ENCODE results near the gene EEF1B2.

- TF ChIP-seq CTCF (IDR thresholded peaks at IDR 0.05; ENCODE audit: poor library complexity) = no peak
- no peak for TF ChIP-seq EZH2 (IDR thresholded peaks at IDR 0.05; ENCODE audit: borderline replicate concordance)
Observed at GRCh38 chr2:206145665-206146064, 14.0 kb upstream of the EEF1B2 start.

Measured in hepatocyte (in vitro differentiated cells).